ENCODE data around the gene PNLDC1.

DNA sequence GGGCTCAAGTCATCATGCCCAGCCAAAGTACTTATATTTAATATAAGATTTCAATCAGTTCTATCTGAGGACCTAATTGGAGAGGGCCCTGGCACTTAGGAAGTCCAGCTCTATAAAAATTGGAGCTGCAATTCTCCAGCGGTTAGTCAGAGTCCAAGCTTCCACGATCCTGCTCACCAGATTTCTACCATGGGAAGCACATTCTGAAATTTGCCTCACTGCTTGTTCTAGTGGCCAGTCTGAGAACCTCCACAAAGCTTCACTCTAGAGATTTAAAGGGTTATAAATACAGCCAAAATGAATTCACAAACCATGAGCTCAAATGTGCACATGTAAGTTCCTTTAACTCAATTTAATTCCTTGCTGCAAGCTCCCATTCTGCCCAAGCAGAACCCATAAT lies 33.5 kb downstream of the PNLDC1 start:
- TF ChIP-seq, protein P1, sequence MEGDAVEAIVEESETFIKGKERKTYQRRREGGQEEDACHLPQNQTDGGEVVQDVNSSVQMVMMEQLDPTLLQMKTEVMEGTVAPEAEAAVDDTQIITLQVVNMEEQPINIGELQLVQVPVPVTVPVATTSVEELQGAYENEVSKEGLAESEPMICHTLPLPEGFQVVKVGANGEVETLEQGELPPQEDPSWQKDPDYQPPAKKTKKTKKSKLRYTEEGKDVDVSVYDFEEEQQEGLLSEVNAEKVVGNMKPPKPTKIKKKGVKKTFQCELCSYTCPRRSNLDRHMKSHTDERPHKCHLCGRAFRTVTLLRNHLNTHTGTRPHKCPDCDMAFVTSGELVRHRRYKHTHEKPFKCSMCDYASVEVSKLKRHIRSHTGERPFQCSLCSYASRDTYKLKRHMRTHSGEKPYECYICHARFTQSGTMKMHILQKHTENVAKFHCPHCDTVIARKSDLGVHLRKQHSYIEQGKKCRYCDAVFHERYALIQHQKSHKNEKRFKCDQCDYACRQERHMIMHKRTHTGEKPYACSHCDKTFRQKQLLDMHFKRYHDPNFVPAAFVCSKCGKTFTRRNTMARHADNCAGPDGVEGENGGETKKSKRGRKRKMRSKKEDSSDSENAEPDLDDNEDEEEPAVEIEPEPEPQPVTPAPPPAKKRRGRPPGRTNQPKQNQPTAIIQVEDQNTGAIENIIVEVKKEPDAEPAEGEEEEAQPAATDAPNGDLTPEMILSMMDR (IDR thresholded peaks at IDR 0.05), result no peak
- no peak for TF ChIP-seq POLR2A (IDR thresholded peaks at IDR 0.05)
- TF ChIP-seq EP300 (IDR thresholded peaks at IDR 0.05), result no peak

Measured in ovary (tissue), 3 donors.